Fibroblast of upper back skin (primary cell): ENCODE measurements around the gene ANKRD30BL.
"Not testable (repeated sequence)": the region's sequence is repeated elsewhere in the genome, so short reads cannot be mapped to it uniquely, and the experiment has no call there.

Experiments used
- DNase-seq: peaks from one replicate; pipeline ENCODE4 v3.0.0-alpha.2; 2013

ANKRD30BL gene, protein sequence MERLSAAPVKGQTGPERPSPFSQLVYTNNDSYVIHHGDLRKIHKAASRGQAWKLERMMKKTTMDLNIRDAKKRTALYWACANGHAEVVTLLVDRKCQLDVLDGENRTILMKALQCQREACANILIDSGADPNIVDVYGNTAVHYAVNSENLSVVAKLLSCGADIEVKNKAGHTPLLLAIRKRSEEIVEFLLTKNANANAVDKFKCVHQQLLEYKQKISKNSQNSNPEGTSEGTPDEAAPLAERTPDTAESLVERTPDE

DNA sequence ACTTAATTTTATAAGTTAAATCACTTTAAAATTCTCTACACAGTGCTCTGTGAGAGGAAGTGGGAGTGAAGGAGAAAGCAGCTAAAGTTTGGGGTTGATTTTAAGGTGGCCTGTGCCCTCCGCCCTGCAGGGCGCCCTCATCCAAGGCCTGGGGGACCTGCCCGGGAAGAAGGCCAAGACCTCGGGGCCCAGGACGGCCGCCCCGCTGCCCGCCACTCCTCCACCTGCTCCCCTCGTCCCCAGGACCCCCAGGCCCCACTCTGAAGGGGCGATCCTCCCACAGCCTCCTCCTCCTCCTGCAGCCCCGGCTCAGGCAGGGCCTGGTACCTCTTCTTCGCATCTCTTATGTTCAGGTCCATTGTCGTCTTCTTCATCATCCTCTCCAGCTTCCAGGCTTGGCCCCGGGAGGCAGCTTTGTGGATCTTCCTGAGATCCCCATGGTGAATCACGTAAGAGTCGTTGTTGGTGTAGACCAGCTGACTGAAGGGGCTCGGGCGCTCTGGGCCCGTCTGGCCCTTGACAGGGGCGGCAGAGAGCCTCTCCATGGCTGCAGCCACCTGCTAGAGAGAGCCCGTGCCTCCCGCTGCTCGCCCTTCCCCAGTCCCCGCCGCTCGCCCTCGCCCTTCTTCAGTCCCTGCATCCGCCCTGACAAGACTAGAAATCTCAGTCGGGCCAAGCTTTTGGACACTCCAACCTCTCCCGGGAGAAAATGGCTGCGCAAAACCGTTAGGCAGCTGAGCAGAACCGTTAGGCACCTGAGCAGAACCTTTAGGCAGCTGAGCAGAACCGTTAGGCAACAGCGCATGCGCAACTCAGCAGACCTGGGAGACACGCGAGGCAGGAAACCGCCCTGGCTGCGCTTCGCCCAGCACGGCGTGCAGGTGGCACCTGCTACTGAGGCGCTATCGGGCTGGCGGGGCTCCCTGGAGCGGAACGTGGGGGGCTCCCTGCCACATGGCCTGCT, at the start of gene ANKRD30BL:
ANKRD30BL (minus strand) TSS at position 792 of the 964 bp plus-strand sequence; CDS start at position 545, 247 bp downstream.
- DNase-seq: not testable (repeated sequence)

DNA sequence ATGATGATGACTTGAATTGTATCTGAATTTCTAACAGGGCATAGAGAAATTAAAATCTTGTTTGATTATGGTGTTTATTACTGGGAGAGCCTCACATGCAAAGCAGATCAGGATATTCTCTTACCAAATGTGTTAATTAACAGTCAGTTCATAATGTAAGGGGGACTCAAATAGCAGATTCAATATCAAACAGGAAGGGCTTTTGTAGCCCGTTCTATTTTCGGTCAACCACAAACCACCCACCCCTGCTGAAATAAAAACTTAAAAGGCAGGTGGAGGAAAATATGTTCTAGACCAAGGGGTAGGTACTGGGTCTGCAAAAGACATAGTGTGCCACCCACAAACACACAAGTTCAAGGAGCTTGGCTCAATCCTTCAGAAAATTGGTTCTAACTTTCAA, 41.1 kb upstream of the ANKRD30BL start:
- not testable (repeated sequence) for DNase-seq

DNA sequence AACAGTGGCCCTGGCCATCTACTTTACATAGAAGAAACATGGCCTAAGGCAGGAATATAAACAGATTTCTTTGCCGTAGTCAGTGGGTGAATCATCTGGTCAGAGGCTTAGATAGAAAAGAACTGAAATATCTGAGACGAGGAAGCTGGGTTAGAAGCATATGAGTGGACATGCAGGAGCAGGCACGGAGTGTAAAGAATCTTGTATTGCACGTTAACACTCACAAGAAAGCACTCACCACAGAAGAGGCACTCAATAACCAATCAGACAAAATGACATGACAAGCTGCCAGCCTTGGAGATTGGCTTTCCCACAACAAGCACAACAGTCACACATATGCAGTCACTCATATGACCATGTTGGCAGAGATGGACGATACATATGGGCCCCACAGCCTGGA, 31.1 kb upstream of the ANKRD30BL start:
- DNase-seq: not testable (repeated sequence)

DNA sequence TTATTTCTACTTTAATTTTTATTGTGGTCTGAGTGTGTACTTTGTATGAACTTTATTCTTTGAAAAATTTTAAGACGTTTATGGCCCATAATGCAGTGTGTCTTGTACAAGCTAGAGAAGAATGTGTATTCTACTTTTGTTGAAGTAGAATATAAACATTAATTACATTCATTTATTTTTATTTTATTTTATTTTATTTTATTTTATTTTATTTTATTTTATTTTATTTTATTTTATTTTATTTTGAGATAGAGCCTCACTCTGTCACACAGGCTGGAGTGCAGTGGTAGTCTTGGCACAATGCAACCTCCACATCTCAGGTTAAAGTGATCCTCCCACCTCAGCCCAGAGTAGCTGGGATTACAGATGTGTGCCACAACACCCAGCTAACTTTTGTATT, 5.3 kb upstream of the ANKRD30BL start:
- DNase-seq: not testable (repeated sequence)

DNA sequence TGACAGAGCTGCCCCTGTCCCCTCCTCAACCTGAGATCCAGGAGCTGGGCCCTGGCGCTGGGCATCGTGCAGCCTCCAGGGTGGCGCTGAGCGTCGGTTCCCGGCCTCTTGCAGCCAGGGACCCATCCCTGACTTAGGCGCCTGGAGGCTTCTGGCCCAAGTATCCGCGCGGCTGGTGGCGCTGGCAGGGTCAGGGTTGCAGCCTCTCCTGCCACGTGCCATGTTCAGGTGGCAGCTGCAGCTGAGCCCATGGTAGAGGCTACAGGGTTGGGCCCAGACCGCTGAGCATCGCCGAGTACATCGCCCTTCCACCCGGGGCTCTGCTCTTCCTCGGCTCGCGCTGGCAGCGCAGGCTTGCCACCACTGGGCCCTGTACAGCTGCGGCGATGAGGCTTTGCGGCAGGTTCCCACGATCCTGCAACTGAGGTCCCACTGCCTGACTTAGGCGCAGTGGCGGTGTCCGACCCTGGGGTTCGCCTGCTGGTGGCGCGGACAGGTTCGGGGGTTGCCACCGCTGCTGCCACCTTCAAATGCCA, 441 bp upstream of the ANKRD30BL start:
- DNase-seq: not testable (repeated sequence)

DNA sequence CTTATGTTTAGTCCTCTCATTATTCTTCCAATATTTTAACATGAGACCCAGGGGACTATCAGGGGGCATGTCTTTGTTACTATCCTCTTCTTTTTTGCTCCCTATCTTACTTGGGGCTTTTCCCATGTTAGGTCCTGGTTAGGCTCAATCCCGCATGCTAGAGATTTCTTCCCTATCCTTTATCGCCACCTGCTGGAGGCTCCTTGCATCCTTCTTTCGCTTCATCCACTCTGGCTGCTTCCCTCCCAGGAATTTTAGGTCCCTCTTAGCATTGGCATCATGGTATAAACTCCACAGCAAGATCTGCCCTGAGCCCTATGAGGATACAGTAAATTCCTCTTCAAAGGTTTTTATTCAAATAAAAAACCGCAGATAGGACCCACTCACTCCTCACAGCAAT, 15.0 kb downstream of the ANKRD30BL start:
- peak; percentile 35 for DNase-seq
